Activated T-cell treated with anti-CD3 and anti-CD28 coated beads, Interleukin-2, amount 50 U/mL, for 72 hours (primary cell): ENCODE data around the gene NUP62. TPM values are rescaled to one million over a fixed set of nuclear protein-coding genes. Genes with fewer than 3 reads are reported as not detected.

ENCODE experiments used
- ATAC-seq, 2 donors: fragments of 150-1000 bp; cut with Tn5 transposase; replicated peaks in 1 of 2; 2 replicates each; pipeline ENCODE4 v1.10.0; 2021; ENCODE audit warnings: moderate library complexity in 2 of 2, mild to moderate bottlenecking in 1 of 2
- DNase-seq, 2 donors: peaks; one replicate each; pipeline ENCODE4 v3.0.0; 2021 to 2022; ENCODE audit warnings: mixed read lengths in 1 of 2
- H3K27ac Mint-ChIP-seq: one replicate; pipeline ENCODE4 v1.8.0; 2022; ENCODE audit warnings: mild to moderate bottlenecking, moderate library complexity, mixed read lengths
- H3K27me3 Mint-ChIP-seq: one replicate; pipeline ENCODE4 v1.8.0; 2022; ENCODE audit warnings: low read depth, mixed read lengths
- H3K36me3 Mint-ChIP-seq, 2 donors: one replicate each; pipeline ENCODE4 v1.8.0; 2022; ENCODE audit warnings: mixed read lengths in 2 of 2, mild to moderate bottlenecking in 1 of 2; ENCODE audit not compliant: insufficient read depth in 2 of 2
- H3K4me1 Mint-ChIP-seq: one replicate; pipeline ENCODE4 v1.8.0; 2022; ENCODE audit warnings: low read depth, mixed read lengths
- H3K4me3 Mint-ChIP-seq, 2 donors: one replicate each; pipeline ENCODE4 v1.8.0; 2022; ENCODE audit warnings: mild to moderate bottlenecking in 2 of 2, mixed read lengths in 2 of 2, moderate library complexity in 2 of 2
- H3K9me3 Mint-ChIP-seq, 2 donors: one replicate each; pipeline ENCODE4 v1.8.0; 2022; ENCODE audit warnings: mixed read lengths in 2 of 2
- total RNA-seq, 2 donors: library from RNA; stranded (reverse); gene quantifications; one replicate each; pipeline ENCODE4 v1.2.3, GENCODE V29; 2022

NUP62 gene
- total RNA-seq, 2 donors from 2014 or later: 135 to 139 TPM

GRCh38 chr19:49895566-49896297, 33.6 kb downstream of the NUP62 start:
- H3K9me3 Mint-ChIP-seq: no peaks in the 10 kb centered on the region
- ATAC-seq (peak; percentile 12 to 24), DNase-seq (peak; percentile 50 to 57)
- peaks cover 5 to 9% of the 10 kb centered on the region in 2 donors for H3K36me3 Mint-ChIP-seq
- peaks cover 81% of the 10 kb centered on the region for H3K4me1 Mint-ChIP-seq
- no peaks in the 10 kb centered on the region for H3K27me3 Mint-ChIP-seq
- H3K4me3 Mint-ChIP-seq: peak overlapping the region; percentile 81 to 87
- peak overlapping the region; percentile 80 for H3K27ac Mint-ChIP-seq

- ATAC-seq (peak; percentile 38 to 57), DNase-seq (peak; percentile 76)
- no peaks in the 10 kb centered on the region for H3K9me3 Mint-ChIP-seq
- H3K4me1 Mint-ChIP-seq: peaks cover 76% of the 10 kb centered on the region
- peak overlapping the region; percentile 81 to 87 for H3K4me3 Mint-ChIP-seq
- H3K27me3 Mint-ChIP-seq: no peaks in the 10 kb centered on the region
- H3K27ac Mint-ChIP-seq: peak overlapping the region; percentile 90
- H3K36me3 Mint-ChIP-seq: peaks cover 5 to 9% of the 10 kb centered on the region in 2 donors
Measured at GRCh38 chr19:49894879-49895565, 34.3 kb downstream of the NUP62 start.

DNA sequence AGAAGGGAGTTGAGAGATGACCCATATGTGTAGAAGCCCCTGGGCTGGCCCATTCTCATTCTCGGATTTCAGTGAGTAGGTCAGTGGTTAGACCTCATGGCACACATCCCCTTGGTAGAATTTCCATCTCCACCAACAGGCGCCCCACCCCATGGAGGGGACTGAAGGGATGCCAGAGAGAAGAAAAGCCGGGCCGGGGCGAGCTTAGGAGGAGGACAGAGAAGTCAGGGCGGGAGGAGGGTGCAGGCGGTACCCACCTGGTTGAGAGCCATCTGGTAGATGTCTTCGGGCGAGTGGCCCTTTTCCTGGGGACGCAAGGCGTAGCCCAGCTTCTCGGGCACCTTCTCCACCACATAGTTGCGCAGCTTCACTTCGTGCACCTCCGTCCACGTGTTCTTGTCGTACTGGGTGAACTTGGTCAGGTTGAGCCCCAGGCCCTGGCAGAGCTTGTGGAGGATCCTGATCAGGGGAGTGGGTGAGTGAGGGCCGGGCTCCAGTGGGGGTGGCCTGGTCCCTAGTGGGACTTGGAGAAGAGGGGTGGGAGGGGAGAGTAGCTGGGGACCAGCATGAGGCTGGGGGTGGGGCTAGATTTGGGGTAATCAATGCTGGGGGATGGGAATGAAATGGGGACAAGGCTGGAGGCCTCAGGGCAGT, 35.2 kb downstream of the NUP62 start:
- Mint-ChIP-seq H3K4me1 (peaks cover 77% of the 10 kb centered on the region), H3K27ac (peak overlapping the region; percentile 90), H3K36me3 (peaks cover 8 to 11% of the 10 kb centered on the region in 2 donors), H3K9me3 (no peaks in the 10 kb centered on the region), H3K27me3 (no peaks in the 10 kb centered on the region), H3K4me3 (peak overlapping the region; percentile 81 to 87)
- peak in 1 of 2 donors; percentile 49 for DNase-seq
- no peak for ATAC-seq

DNA sequence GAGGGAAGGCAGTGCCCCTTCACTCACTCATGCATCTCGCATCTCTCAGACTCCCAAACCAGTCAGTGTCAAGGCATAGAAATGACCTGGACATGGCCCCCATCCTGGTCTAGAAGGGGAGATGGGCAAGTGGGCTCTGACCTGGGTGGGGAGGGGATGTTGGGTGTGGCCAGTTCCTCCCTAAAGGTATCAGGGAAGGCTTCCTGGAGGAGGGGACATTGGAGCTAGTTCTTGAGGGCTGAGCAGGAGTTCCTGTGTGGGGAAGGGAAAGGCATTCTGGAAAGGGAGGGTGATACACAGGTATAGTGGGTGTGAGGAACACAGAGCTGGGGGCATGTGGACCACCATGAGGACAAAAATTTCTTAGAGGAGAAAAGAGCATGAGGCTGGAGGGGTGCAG, 36.6 kb downstream of the NUP62 start:
- no peak for ATAC-seq
- H3K27ac Mint-ChIP-seq: peak overlapping the region; percentile 41
- H3K36me3 Mint-ChIP-seq: peaks cover 13% of the 10 kb centered on the region in 2 donors
- H3K4me1 Mint-ChIP-seq: peaks cover 67% of the 10 kb centered on the region
- peak overlapping the region; percentile 59 to 61 for H3K4me3 Mint-ChIP-seq
- no peaks in the 10 kb centered on the region for H3K9me3 Mint-ChIP-seq
- DNase-seq: no peak
- no peaks in the 10 kb centered on the region for H3K27me3 Mint-ChIP-seq

DNA sequence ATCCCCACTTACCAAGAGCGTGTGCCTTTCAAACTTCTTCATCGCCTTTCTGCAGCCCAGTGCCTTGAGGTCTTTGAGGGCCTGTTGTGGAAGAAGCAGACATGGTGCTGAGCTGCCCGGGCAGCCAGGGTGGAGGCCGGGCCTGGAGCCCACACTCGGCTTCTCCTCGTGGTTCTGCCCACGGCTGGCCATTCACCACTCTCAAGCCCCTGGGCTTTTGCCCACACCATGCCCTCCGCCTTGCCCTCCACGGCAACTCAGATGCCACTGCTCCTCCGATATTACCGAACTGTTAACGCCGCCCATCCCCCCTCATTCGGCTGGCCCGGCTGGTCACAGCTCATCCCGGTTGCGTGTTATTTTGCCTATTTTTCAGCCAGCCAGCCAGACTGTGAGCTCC, 37.9 kb downstream of the NUP62 start:
- Mint-ChIP-seq H3K27ac (no peak overlapping the region), H3K27me3 (no peaks in the 10 kb centered on the region), H3K4me3 (peak overlapping the region; percentile 33 to 40), H3K36me3 (peaks cover 13% of the 10 kb centered on the region in 2 donors), H3K9me3 (no peaks in the 10 kb centered on the region), H3K4me1 (peaks cover 53% of the 10 kb centered on the region)
- ATAC-seq (no peak), DNase-seq (no peak)

DNA sequence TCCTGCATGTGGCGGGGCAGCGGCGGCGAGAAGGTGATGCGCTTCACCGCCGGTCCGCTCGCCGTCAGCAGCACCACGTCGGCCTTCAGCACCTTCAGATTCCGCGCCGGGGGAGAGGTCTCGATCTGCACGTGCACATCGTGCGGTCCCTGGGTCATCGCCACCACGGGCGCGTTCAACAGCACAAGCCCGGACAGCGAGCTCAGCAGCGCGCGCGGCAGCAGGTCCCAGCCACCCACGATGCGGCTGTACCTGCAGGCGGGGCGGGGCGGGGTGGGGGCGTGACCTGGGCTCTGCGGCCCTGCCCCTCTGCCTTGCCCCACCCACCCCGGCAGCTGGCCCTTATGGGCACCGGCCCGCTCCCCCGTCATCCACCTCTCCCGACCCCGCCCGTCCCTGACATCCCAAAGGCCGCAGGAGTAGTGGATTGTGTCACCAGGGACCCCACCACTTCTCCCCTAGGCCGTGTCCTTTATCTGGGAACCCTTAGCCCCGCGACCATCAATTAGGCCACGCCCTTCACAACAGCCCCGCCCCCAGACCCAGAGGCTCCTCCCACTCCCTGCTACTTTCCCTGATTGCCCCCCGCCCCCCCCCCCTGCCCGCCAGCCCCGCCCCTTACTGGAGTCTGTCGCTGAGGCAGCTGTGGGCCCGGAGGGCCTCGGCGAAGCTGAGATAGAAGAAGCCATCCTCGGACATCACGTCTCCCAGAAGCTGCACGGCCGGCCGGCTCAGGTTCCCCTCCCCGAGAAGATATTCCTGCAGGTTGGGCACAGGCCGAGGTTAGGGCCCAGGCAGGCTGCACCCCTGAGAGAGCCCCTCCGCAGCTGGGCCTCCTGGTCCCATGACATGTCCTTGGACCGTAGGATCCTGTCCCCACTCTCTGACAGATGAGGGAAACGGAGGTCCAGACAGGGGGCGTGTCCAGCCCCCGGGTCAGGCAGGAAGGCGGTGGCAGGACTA, 38.7 kb downstream of the NUP62 start:
- Mint-ChIP-seq H3K9me3 (no peaks in the 10 kb centered on the region), H3K27me3 (no peaks in the 10 kb centered on the region), H3K4me3 (peak overlapping the region; percentile 80 to 87), H3K4me1 (peaks cover 46% of the 10 kb centered on the region), H3K27ac (no peak overlapping the region), H3K36me3 (peaks cover 13% of the 10 kb centered on the region in 2 donors)
- DNase-seq (peak; percentile 63 to 64), ATAC-seq (peak; percentile 73 to 76)

- H3K27ac Mint-ChIP-seq: no peak overlapping the region
- peaks cover 38% of the 10 kb centered on the region for H3K4me1 Mint-ChIP-seq
- no peaks in the 10 kb centered on the region for H3K9me3 Mint-ChIP-seq
- no peaks in the 10 kb centered on the region for H3K27me3 Mint-ChIP-seq
- H3K4me3 Mint-ChIP-seq: peak overlapping the region; percentile 80 to 87
- DNase-seq (peak; percentile 84 to 86), ATAC-seq (peak; percentile 68 to 70)
- peaks cover 11 to 15% of the 10 kb centered on the region in 2 donors for H3K36me3 Mint-ChIP-seq
Measured at GRCh38 chr19:49889687-49890348, 39.5 kb downstream of the NUP62 start.

GRCh38 chr19:49889038-49889686, 40.1 kb downstream of the NUP62 start:
- no peak for DNase-seq
- H3K4me1 Mint-ChIP-seq: peaks cover 34% of the 10 kb centered on the region
- no peak overlapping the region for H3K27ac Mint-ChIP-seq
- H3K36me3 Mint-ChIP-seq: peaks cover 11 to 15% of the 10 kb centered on the region in 2 donors
- no peak for ATAC-seq
- no peaks in the 10 kb centered on the region for H3K9me3 Mint-ChIP-seq
- H3K27me3 Mint-ChIP-seq: no peaks in the 10 kb centered on the region
- H3K4me3 Mint-ChIP-seq: peak overlapping the region; percentile 27 to 49

GRCh38 chr19:49888510-49888824, 40.8 kb downstream of the NUP62 start:
- Mint-ChIP-seq H3K4me1 (peaks cover 32% of the 10 kb centered on the region), H3K27ac (no peak overlapping the region), H3K4me3 (peak overlapping the region; percentile 22 to 49), H3K9me3 (no peaks in the 10 kb centered on the region), H3K36me3 (peaks cover 11 to 17% of the 10 kb centered on the region in 2 donors), H3K27me3 (no peaks in the 10 kb centered on the region)
- DNase-seq: no peak
- ATAC-seq: no peak

GRCh38 chr19:49887665-49888509, 41.4 kb downstream of the NUP62 start:
- Mint-ChIP-seq H3K36me3 (peaks cover 15 to 21% of the 10 kb centered on the region in 2 donors), H3K9me3 (no peaks in the 10 kb centered on the region), H3K4me3 (peak overlapping the region in 1 of 2 donors; percentile 29), H3K27me3 (no peaks in the 10 kb centered on the region), H3K4me1 (peaks cover 26% of the 10 kb centered on the region), H3K27ac (no peak overlapping the region)
- no peak for ATAC-seq
- no peak for DNase-seq

DNA sequence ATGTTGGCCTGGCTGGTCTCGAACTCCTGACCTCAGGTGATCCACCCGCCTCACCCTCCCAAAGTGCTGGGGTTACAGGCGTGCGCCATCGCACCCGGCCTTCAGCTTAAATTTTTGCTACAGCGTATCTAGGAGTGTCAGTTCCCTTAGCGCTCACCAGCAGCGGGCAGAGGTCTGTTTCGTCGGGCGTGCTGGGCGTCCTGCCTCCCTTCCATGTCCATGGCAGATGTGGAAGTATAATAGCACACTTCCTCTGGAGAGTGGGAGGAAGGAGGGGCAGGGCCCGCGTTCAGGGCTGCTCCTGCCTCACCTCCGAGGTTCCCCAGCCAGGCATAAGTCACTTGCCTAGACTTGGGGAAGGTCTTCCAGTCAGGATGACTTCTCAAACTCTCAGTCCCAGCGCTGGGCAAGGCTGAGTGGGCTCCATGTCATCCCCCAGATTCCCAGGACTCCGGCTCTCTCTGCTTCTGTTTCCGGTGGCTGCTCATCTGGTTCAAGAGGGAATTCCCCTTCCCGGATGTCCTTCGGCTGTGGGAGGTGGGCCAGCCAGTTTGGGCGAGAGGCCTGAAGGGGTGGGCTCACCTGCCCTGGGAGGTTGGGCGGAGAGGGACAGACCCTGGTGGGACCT, 42.2 kb downstream of the NUP62 start:
- Mint-ChIP-seq H3K36me3 (peaks cover 12 to 23% of the 10 kb centered on the region in 2 donors), H3K9me3 (no peaks in the 10 kb centered on the region), H3K27me3 (no peaks in the 10 kb centered on the region), H3K4me3 (no peak overlapping the region), H3K4me1 (peaks cover 18% of the 10 kb centered on the region), H3K27ac (no peak overlapping the region)
- no peak for DNase-seq
- ATAC-seq: no peak
